ENCODE results near the gene VEGFD. TPM values are rescaled to one million over a fixed set of nuclear protein-coding genes. Genes with fewer than 3 reads are reported as not detected.

The VEGFD gene
- total and polyA plus RNA-seq, 2 donors (not counting 3 experiments of a cell fraction or from before 2014, with no cell fraction given), result 0.40 to 0.64 TPM

DNA sequence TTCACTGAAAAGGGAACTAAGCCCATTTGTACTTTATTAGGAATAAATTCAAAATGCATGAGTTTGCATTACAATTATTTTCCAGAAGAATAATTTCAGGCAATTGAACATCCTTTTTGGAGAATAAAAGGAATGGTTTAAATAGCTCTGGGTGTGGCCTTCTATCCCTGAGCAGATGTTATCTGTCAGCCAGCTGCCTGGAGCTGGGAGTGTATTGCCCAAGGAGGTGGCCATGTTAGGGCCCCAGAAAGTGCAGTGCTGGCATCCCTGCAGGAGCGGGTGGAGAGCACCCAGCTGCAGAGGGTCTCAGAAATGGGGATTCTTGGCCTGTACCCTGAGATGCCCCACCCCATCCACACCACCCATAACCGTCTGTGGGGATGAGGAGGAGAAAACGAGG lies 21.6 kb upstream of the VEGFD start:
- ChIA-PET CTCF (no interaction called here), POLR2A (no interaction called here)
- no peak for DNase-seq (ENCODE audit: low read depth, low spot score)
- Histone ChIP-seq H3K27me3 (ENCODE audit: control insufficient read depth in 2 of 2, insufficient read depth in 2 of 2, low read length in 2 of 2) (no peaks in the 10 kb centered on the region), H3K4me1 (ENCODE audit: control insufficient read depth, extremely low read depth, insufficient read depth, low read length) (peaks cover 9% of the 10 kb centered on the region), H3K4me3 (replicated peaks in 1 of 3; ENCODE audit: insufficient read depth in 1 of 3, low read depth in 1 of 3, low read length in 3 of 3) (no peak overlapping the region), H3K27ac (ENCODE audit: insufficient read depth, low read depth, low read length) (no peak overlapping the region), H3K4me2 (ENCODE audit: insufficient read depth, low read length) (no peak overlapping the region), H3K79me2 (ENCODE audit: control insufficient read depth, insufficient read depth, low read length) (no peaks in the 10 kb centered on the region), H3K9ac (replicated peaks; ENCODE audit: extremely low read depth, insufficient read depth, low read length) (no peak overlapping the region), H4K20me1 (replicated peaks; ENCODE audit: control insufficient read depth, extremely low read depth, insufficient read depth, low read length) (no peaks in the 10 kb centered on the region), H3K36me3 (ENCODE audit: control insufficient read depth in 2 of 2, extremely low read depth in 1 of 2, insufficient read depth in 2 of 2, low read length in 2 of 2) (peaks cover 0 to 2% of the 10 kb centered on the region in 2 experiments), H3K9me3 (replicated peaks; ENCODE audit: control insufficient read depth, insufficient read depth, low read length) (no peaks in the 10 kb centered on the region), H3K9me1 (replicated peaks; ENCODE audit: control insufficient read depth, extremely low read depth, insufficient read depth, low read length) (no peaks in the 10 kb centered on the region), H2AFZ (ENCODE audit: low read depth, low read length) (no peak overlapping the region)
- FAIRE-seq, result no peak
- TF ChIP-seq FOS (IDR thresholded peaks at IDR 0.05; ENCODE audit: borderline replicate concordance, insufficient read depth, low read length), result no peak
- TF ChIP-seq GATA2 (IDR thresholded peaks at IDR 0.05; ENCODE audit: insufficient read depth, insufficient read length, low read depth, low read length), result no peak
- TF ChIP-seq EZH2 (IDR thresholded peaks at IDR 0.05; ENCODE audit: borderline replicate concordance, low read depth, low read length, severe bottlenecking), result no peak
- TF ChIP-seq MAX (IDR thresholded peaks at IDR 0.05; ENCODE audit: insufficient read depth, insufficient read length), result no peak
- no peak for TF ChIP-seq POLR2A (IDR thresholded peaks at IDR 0.05; ENCODE audit: low read depth, low read length)
- TF ChIP-seq, protein P1, sequence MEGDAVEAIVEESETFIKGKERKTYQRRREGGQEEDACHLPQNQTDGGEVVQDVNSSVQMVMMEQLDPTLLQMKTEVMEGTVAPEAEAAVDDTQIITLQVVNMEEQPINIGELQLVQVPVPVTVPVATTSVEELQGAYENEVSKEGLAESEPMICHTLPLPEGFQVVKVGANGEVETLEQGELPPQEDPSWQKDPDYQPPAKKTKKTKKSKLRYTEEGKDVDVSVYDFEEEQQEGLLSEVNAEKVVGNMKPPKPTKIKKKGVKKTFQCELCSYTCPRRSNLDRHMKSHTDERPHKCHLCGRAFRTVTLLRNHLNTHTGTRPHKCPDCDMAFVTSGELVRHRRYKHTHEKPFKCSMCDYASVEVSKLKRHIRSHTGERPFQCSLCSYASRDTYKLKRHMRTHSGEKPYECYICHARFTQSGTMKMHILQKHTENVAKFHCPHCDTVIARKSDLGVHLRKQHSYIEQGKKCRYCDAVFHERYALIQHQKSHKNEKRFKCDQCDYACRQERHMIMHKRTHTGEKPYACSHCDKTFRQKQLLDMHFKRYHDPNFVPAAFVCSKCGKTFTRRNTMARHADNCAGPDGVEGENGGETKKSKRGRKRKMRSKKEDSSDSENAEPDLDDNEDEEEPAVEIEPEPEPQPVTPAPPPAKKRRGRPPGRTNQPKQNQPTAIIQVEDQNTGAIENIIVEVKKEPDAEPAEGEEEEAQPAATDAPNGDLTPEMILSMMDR (IDR thresholded peaks at IDR 0.05; ENCODE audit: extremely low read depth in 1 of 2, insufficient read depth in 1 of 2, low read depth in 1 of 2, low read length in 2 of 2), result no peak
- TF ChIP-seq POLR2AphosphoS5 (IDR thresholded peaks at IDR 0.05; ENCODE audit: insufficient read depth, low read depth, low read length), result no peak
- no peak for TF ChIP-seq JUN (IDR thresholded peaks at IDR 0.05; ENCODE audit: borderline replicate concordance, insufficient read depth, insufficient read length, low read depth)
- no peak for TF ChIP-seq MYC (IDR thresholded peaks at IDR 0.05; ENCODE audit: low read depth, low read length)
- intact Hi-C loops (cut with micrococcal nuclease) (no loop called here), dilution Hi-C loops (cut with MboI; ENCODE audit: extremely low pct_ligation_motif_present, low sequenced_read_pairs) (no loop called here)
- BruUV-seq (replicated peaks), result no TSS peak
